ENCODE results near the gene IL5RA.

DNA sequence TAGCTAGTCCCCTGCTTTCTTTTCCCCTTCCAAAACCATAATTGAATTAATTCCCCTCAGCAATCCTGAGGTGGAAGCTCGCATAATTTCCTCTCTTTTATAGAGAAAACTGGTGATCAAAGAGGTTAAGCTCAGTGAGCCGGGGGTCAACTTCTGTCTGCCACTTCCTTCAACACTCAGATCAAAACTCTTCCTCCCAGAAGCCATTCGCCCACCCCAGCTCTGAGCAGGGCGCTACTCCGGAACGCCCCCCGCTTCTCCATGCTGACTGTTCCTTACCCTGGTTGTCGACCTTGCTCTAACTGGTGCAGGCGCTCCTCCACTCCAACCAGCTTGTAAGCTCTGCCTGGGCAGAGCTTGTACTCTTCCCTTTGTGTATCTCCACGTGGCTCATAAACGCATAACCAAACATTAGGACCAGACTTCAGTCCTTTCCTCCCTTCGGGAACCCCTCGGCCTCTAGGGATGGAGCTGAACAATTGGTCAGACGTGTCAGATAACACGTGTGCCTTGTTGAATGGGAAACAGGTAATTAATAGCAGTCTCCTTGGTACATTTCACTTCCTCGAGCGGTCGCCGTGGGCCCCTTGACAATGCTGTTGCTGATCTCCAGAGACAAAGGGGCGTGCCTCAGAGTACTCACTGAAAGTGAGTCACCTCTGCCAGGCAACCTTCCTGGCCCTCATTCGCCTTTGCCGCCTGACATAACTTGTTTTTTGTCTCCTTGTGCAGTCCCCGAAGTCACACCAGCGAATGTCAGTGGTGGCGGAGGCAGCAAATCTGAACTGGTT, 71.8 kb downstream of the IL5RA start:
- TF ChIP-seq, protein P1, sequence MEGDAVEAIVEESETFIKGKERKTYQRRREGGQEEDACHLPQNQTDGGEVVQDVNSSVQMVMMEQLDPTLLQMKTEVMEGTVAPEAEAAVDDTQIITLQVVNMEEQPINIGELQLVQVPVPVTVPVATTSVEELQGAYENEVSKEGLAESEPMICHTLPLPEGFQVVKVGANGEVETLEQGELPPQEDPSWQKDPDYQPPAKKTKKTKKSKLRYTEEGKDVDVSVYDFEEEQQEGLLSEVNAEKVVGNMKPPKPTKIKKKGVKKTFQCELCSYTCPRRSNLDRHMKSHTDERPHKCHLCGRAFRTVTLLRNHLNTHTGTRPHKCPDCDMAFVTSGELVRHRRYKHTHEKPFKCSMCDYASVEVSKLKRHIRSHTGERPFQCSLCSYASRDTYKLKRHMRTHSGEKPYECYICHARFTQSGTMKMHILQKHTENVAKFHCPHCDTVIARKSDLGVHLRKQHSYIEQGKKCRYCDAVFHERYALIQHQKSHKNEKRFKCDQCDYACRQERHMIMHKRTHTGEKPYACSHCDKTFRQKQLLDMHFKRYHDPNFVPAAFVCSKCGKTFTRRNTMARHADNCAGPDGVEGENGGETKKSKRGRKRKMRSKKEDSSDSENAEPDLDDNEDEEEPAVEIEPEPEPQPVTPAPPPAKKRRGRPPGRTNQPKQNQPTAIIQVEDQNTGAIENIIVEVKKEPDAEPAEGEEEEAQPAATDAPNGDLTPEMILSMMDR (IDR thresholded peaks at IDR 0.05): no peak
- no peak for TF ChIP-seq POLR2A (IDR thresholded peaks at IDR 0.05)
